SU-DHL-6 (cell line): ENCODE data around the gene EIF6.

Experiments used
- H2AFZ ChIP-seq: fragments of 200-600 bp; sonication (generic); 2 replicates; pipeline ENCODE4 v1.6.1; 2014; ENCODE audit warnings: low read depth, mild to moderate bottlenecking, moderate library complexity, mixed read lengths, antibody characterized with exemption, low read length; ENCODE audit not compliant: severe bottlenecking
- H3F3A ChIP-seq: fragments of 200-600 bp; shearing (Covaris generic); 2 replicates; pipeline ENCODE4 v1.6.0; 2016; ENCODE audit warnings: antibody characterized with exemption, mild to moderate bottlenecking; ENCODE audit not compliant: insufficient read depth
- H3K27ac ChIP-seq: fragments of 200-600 bp; sonication (generic); 2 replicates; pipeline ENCODE4 v1.5.1; 2016; ENCODE audit warnings: low read depth, mild to moderate bottlenecking, low read length, moderate library complexity, mixed read lengths
- H3K27me3 ChIP-seq: fragments of 200-600 bp; sonication (generic), shearing (Covaris generic); 2 replicates; pipeline ENCODE4 v1.6.0; 2014; ENCODE audit warnings: mild to moderate bottlenecking, low read length
- H3K36me3 ChIP-seq: fragments of 200-600 bp; sonication (generic); 2 replicates; pipeline ENCODE4 v1.6.1; 2014; ENCODE audit warnings: mild to moderate bottlenecking, low read length, mixed read lengths
- H3K4me2 ChIP-seq: fragments of 300-600, 200-600 bp; shearing (Covaris generic), sonication (generic); 2 replicates; pipeline ENCODE4 v1.6.0; 2014; ENCODE audit warnings: low read length, low read depth, mild to moderate bottlenecking; ENCODE audit not compliant: poor library complexity, severe bottlenecking
- H3K4me3 ChIP-seq: fragments of 200-600 bp; sonication (generic); 2 replicates; pipeline ENCODE4 v1.5.1; 2014; ENCODE audit warnings: antibody characterized with exemption, low read length, mild to moderate bottlenecking, mixed read lengths; ENCODE audit not compliant: insufficient read depth, poor library complexity, severe bottlenecking
- H3K79me2 ChIP-seq: fragments of 200-600 bp; sonication (generic); 2 replicates; pipeline ENCODE4 v1.6.1; 2014; ENCODE audit warnings: mild to moderate bottlenecking, low read length, moderate library complexity; ENCODE audit not compliant: insufficient read depth
- H3K9ac ChIP-seq: fragments of 200-600 bp; sonication (generic); 2 replicates; pipeline ENCODE4 v1.7.0; 2014; ENCODE audit warnings: mild to moderate bottlenecking, low read length
- H3K9me2 ChIP-seq: fragments of 200-600 bp; sonication (generic); replicated peaks from 2 replicates; pipeline ENCODE4 v1.6.1; 2014; ENCODE audit warnings: low read length; ENCODE audit not compliant: insufficient read depth
- H3K9me3 ChIP-seq: fragments of 200-600 bp; sonication (generic); 2 replicates; pipeline ENCODE4 v1.6.1; 2014; ENCODE audit warnings: low read length, mixed read lengths; ENCODE audit not compliant: insufficient read depth
- H4K20me1 ChIP-seq: fragments of 200-600 bp; sonication (generic); 2 replicates; pipeline ENCODE4 v1.6.1; 2014; ENCODE audit warnings: low read depth, mild to moderate bottlenecking, antibody characterized with exemption, low read length, moderate library complexity, mixed read lengths
- EZH2phosphoT487 ChIP-seq: fragments of 200-600 bp; sonication (generic), shearing (Covaris generic); conservative IDR thresholded peaks from 2 replicates; pipeline ENCODE4 v1.6.1; 2018; ENCODE audit warnings: mild to moderate bottlenecking, antibody characterized with exemption, low read length, moderate library complexity, mixed read lengths
- TF ChIP-seq, protein P1 (sequence below): fragments of 200-600 bp; sonication (generic); IDR thresholded peaks from one replicate; pipeline ENCODE4 v1.5.1; 2017; ENCODE audit warnings: antibody characterized with exemption, mild to moderate bottlenecking, low read length, moderate library complexity; ENCODE audit not compliant: insufficient read depth, poor library complexity, severe bottlenecking

Gene EIF6

DNA sequence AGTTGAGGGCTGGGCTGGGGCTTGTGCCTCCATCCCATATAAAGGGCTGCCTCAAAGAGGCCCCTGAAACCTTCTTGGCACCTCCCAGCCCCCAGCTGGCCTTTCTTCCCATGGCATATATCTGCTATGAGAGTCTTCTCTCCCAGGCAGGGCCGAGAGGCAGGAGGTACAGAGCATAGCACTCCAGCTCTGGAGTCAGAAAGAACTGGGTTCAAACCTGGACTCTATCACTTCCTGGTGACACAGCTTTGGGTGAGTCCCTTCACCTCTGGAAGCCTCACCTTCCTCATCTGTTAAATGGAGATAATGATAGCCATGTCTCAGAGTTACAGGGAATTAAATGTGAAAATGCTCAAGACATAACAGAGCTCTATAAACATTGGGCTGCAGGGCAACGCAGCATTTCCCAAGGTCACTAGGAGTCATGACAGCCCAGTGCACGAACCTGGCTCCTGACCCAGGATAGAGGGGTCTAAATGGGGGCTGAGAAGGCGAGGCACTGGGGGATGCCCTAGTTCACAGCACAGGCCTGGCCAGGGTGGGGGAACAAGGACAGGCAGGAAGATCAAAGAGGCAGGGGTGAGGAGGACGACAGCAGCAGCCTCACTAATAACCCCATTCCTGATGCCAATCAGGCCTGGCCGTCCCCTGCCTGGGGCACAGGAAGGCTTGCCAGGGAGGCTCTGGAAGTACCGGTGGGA lies 5.8 kb upstream of the EIF6 start:
- Histone ChIP-seq H3K4me3 (no peak overlapping the region), H3F3A (no peaks in the 10 kb centered on the region; the same call in 1 of the 2 replicates), H3K9me2 (no peaks in the 10 kb centered on the region), H3K27ac (no peak overlapping the region), H3K36me3 (no peaks in the 10 kb centered on the region), H3K79me2 (no peaks in the 10 kb centered on the region), H4K20me1 (no peaks in the 10 kb centered on the region), H3K4me2 (no peak overlapping the region), H3K9ac (no peak overlapping the region), H3K27me3 (no peaks in the 10 kb centered on the region), H3K9me3 (no peaks in the 10 kb centered on the region), H2AFZ (no peak overlapping the region)
- no peak for TF ChIP-seq EZH2phosphoT487

- no peaks in the 10 kb centered on the region for H4K20me1 ChIP-seq
- TF ChIP-seq EZH2phosphoT487 = no peak
- TF ChIP-seq, protein P1, sequence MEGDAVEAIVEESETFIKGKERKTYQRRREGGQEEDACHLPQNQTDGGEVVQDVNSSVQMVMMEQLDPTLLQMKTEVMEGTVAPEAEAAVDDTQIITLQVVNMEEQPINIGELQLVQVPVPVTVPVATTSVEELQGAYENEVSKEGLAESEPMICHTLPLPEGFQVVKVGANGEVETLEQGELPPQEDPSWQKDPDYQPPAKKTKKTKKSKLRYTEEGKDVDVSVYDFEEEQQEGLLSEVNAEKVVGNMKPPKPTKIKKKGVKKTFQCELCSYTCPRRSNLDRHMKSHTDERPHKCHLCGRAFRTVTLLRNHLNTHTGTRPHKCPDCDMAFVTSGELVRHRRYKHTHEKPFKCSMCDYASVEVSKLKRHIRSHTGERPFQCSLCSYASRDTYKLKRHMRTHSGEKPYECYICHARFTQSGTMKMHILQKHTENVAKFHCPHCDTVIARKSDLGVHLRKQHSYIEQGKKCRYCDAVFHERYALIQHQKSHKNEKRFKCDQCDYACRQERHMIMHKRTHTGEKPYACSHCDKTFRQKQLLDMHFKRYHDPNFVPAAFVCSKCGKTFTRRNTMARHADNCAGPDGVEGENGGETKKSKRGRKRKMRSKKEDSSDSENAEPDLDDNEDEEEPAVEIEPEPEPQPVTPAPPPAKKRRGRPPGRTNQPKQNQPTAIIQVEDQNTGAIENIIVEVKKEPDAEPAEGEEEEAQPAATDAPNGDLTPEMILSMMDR = no peak
- no peak overlapping the region for H2AFZ ChIP-seq
- no peaks in the 10 kb centered on the region for H3K9me2 ChIP-seq
- H3K27ac ChIP-seq = no peak overlapping the region
- H3K9ac ChIP-seq = no peak overlapping the region
- no peaks in the 10 kb centered on the region; the same call in 1 of the 2 replicates for H3F3A ChIP-seq
- H3K9me3 ChIP-seq = no peaks in the 10 kb centered on the region
- no peak overlapping the region for H3K4me3 ChIP-seq
- no peaks in the 10 kb centered on the region for H3K27me3 ChIP-seq
- no peaks in the 10 kb centered on the region for H3K36me3 ChIP-seq
- peaks cover 10% of the 10 kb centered on the region for H3K79me2 ChIP-seq
- H3K4me2 ChIP-seq = no peak overlapping the region
Observed at GRCh38 chr20:35288325-35289060, 3.9 kb upstream of the EIF6 start.

- no peak overlapping the region for H3K27ac ChIP-seq
- no peaks in the 10 kb centered on the region for H3K9me2 ChIP-seq
- H3F3A ChIP-seq = no peaks in the 10 kb centered on the region; the same call in 1 of the 2 replicates
- no peaks in the 10 kb centered on the region for H3K36me3 ChIP-seq
- H3K4me3 ChIP-seq = no peak overlapping the region
- H3K9ac ChIP-seq = no peak overlapping the region
- H2AFZ ChIP-seq = no peak overlapping the region
- no peaks in the 10 kb centered on the region for H3K9me3 ChIP-seq
- no peak for TF ChIP-seq EZH2phosphoT487
- TF ChIP-seq, protein P1 = no peak
- no peaks in the 10 kb centered on the region for H4K20me1 ChIP-seq
- H3K79me2 ChIP-seq = peaks cover 18% of the 10 kb centered on the region
- no peaks in the 10 kb centered on the region for H3K27me3 ChIP-seq
- H3K4me2 ChIP-seq = no peak overlapping the region
Observed at GRCh38 chr20:35287509-35288324, 3.1 kb upstream of the EIF6 start.
